ENCODE measurements around the gene TAF13. TPM values are rescaled to one million over a fixed set of nuclear protein-coding genes. Genes with fewer than 3 reads are reported as not detected.

The TAF13 gene
- total and polyA plus RNA-seq, 9 of the 15 experiments (the other 6 are each of a cell fraction or from before 2014, with no cell fraction given) = 14.9 to 77.2 (median 38.7) TPM

GRCh38 chr1:109090196-109091077, 14.6 kb upstream of the TAF13 start, which contains the start of gene TMEM167B (continued):
- TF ChIP-seq RREB1 (CRISPR knock-in tag; IDR thresholded peaks at IDR 0.05) (peak; percentile 89; the same call in 1 of the 2 replicates), MYNN (IDR thresholded peaks at IDR 0.05) (peak; percentile 61; the same call in 1 of the 2 replicates), MYNN (CRISPR knock-in tag; IDR thresholded peaks at IDR 0.05) (no peak), ZNF583 (CRISPR knock-in tag; IDR thresholded peaks at IDR 0.05) (peak; percentile 77; the same call in 1 of the 2 replicates), IRF1 (CRISPR knock-in tag; IDR thresholded peaks at IDR 0.05; ENCODE audit: borderline replicate concordance) (peak; percentile 70; the same call in 1 of the 2 replicates), FOXO4 (CRISPR knock-in tag; IDR thresholded peaks at IDR 0.05) (no peak), RAD21 (CRISPR knock-in tag; conservative IDR thresholded peaks at IDR 0.05 in 1 of 2, IDR thresholded peaks at IDR 0.05 in 1 of 2) (no peak; a peak in 1 of 4 replicates), CXXC5 (CRISPR knock-in tag; IDR thresholded peaks at IDR 0.05) (peak; percentile 100), KDM1A (IDR thresholded peaks at IDR 0.05) (no peak)
- TF ChIP-seq, protein P1, sequence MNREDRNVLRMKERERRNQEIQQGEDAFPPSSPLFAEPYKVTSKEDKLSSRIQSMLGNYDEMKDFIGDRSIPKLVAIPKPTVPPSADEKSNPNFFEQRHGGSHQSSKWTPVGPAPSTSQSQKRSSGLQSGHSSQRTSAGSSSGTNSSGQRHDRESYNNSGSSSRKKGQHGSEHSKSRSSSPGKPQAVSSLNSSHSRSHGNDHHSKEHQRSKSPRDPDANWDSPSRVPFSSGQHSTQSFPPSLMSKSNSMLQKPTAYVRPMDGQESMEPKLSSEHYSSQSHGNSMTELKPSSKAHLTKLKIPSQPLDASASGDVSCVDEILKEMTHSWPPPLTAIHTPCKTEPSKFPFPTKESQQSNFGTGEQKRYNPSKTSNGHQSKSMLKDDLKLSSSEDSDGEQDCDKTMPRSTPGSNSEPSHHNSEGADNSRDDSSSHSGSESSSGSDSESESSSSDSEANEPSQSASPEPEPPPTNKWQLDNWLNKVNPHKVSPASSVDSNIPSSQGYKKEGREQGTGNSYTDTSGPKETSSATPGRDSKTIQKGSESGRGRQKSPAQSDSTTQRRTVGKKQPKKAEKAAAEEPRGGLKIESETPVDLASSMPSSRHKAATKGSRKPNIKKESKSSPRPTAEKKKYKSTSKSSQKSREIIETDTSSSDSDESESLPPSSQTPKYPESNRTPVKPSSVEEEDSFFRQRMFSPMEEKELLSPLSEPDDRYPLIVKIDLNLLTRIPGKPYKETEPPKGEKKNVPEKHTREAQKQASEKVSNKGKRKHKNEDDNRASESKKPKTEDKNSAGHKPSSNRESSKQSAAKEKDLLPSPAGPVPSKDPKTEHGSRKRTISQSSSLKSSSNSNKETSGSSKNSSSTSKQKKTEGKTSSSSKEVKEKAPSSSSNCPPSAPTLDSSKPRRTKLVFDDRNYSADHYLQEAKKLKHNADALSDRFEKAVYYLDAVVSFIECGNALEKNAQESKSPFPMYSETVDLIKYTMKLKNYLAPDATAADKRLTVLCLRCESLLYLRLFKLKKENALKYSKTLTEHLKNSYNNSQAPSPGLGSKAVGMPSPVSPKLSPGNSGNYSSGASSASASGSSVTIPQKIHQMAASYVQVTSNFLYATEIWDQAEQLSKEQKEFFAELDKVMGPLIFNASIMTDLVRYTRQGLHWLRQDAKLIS (CRISPR knock-in tag; IDR thresholded peaks at IDR 0.05) = peak; percentile 98
